ENCODE measurements around the gene ERICH2. TPM values are rescaled to one million over a fixed set of nuclear protein-coding genes. Genes with fewer than 3 reads are reported as not detected.

The ERICH2 gene
- total RNA-seq, 2 donors from 2014 or later: not detected

GRCh38 chr2:170774074-170774473 is 3.9 kb downstream of the ERICH2 start:
- no peak for DNase-seq (ENCODE audit: low spot score)
- Histone ChIP-seq H3K4me3 (no peak overlapping the region), H3K27ac (no peak overlapping the region), H3K9me3 (no peaks in the 10 kb centered on the region), H3K27me3 (no peaks in the 10 kb centered on the region), H3K4me1 (peaks cover 0 to 17% of the 10 kb centered on the region in 2 donors), H3K36me3 (no peaks in the 10 kb centered on the region)
- TF ChIP-seq CTCF (IDR thresholded peaks at IDR 0.05): no peak

GRCh38 chr2:170778900-170779299 is 8.7 kb downstream of the ERICH2 start:
- no peak overlapping the region for H3K27ac ChIP-seq
- H3K9me3 ChIP-seq: no peaks in the 10 kb centered on the region
- H3K27me3 ChIP-seq: no peaks in the 10 kb centered on the region
- no peak overlapping the region for H3K4me3 ChIP-seq
- DNase-seq (ENCODE audit: low spot score): no peak
- H3K36me3 ChIP-seq: no peaks in the 10 kb centered on the region
- TF ChIP-seq CTCF (IDR thresholded peaks at IDR 0.05): no peak
- no peaks in the 10 kb centered on the region for H3K4me1 ChIP-seq

GRCh38 chr2:170779304-170779703 is 9.1 kb downstream of the ERICH2 start:
- no peak overlapping the region for H3K27ac ChIP-seq
- no peaks in the 10 kb centered on the region for H3K36me3 ChIP-seq
- H3K4me3 ChIP-seq: no peak overlapping the region
- no peaks in the 10 kb centered on the region for H3K27me3 ChIP-seq
- no peak for DNase-seq (ENCODE audit: low spot score)
- H3K4me1 ChIP-seq: no peaks in the 10 kb centered on the region
- no peaks in the 10 kb centered on the region for H3K9me3 ChIP-seq
- no peak for TF ChIP-seq CTCF (IDR thresholded peaks at IDR 0.05)

DNA sequence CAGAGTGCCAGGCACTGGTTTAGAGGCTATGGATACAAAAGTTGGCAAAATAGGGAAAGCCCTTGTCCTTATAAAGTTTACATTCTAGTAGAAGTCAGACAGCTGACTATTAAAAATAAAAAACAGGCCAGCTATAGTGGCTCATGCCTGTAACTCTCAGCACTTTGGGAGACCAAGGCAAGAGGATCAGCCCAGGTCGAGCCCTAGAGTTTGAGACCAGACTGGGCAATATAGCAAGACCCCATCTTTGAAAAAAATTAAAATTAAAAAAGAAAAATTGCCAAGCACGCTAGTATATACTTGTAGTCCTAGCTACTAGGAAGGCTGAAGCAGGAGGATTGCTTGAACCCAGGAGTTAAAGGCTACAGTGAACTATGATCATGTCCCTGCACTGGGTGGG is 12.5 kb downstream of the ERICH2 start:
- H3K4me1 ChIP-seq: no peaks in the 10 kb centered on the region
- no peak overlapping the region for H3K27ac ChIP-seq
- no peaks in the 10 kb centered on the region for H3K27me3 ChIP-seq
- no peak for TF ChIP-seq CTCF (IDR thresholded peaks at IDR 0.05)
- DNase-seq (ENCODE audit: low spot score): no peak
- no peaks in the 10 kb centered on the region for H3K36me3 ChIP-seq
- H3K4me3 ChIP-seq: no peak overlapping the region
- no peaks in the 10 kb centered on the region for H3K9me3 ChIP-seq

DNA sequence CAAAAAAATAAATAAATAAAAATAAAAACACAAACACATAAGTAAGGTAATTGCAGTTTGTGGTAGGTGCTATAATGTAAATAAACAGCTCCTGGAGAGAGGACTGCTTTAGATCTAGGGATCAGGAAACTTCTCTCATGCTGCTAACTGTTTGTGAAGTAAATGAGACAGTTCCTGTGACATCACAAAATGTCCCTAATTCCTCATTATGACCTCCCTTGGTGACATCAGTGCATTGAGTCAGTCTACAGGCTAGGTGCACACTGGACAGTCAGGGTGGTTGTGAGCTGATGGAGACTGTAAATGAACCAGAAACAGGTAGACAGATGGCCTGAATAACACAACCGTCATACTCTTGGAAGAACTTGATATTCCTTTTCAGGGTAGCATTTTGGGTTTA is 13.4 kb downstream of the ERICH2 start:
- H3K36me3 ChIP-seq: no peaks in the 10 kb centered on the region
- H3K4me1 ChIP-seq: no peaks in the 10 kb centered on the region
- H3K9me3 ChIP-seq: no peaks in the 10 kb centered on the region
- H3K27ac ChIP-seq: no peak overlapping the region
- H3K27me3 ChIP-seq: no peaks in the 10 kb centered on the region
- DNase-seq (ENCODE audit: low spot score): no peak
- no peak overlapping the region for H3K4me3 ChIP-seq
- TF ChIP-seq CTCF (IDR thresholded peaks at IDR 0.05): no peak

- Histone ChIP-seq H3K4me1 (no peaks in the 10 kb centered on the region), H3K27ac (no peak overlapping the region), H3K9me3 (no peaks in the 10 kb centered on the region), H3K4me3 (no peak overlapping the region), H3K27me3 (no peaks in the 10 kb centered on the region), H3K36me3 (no peaks in the 10 kb centered on the region)
- no peak for TF ChIP-seq CTCF (IDR thresholded peaks at IDR 0.05)
- no peak for DNase-seq (ENCODE audit: low spot score)
These were observed 28.8 kb downstream of the ERICH2 start for GRCh38 chr2:170798996-170799395.
